ENCODE data around the gene SGSM1.

DNA sequence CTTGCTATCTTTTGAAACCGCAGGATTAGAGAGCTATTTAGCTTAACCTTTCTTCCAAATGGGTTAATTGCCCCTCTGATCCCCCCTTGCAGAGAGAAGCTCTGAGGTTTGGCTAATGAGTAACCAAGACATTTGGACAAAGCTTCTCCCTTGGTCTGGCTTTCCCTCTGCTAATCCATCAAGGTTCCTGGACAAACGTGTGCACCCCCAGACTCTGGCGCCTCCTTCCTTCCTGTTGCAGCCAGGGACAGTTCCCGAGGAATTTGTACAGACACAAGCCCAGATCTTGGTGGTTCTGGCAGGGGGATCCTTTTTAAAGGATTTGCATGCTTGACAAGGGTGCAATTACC, 148.1 kb downstream of the SGSM1 start:
- TF ChIP-seq RAD21 (IDR thresholded peaks at IDR 0.05; ENCODE audit: low read length) = no peak
- TF ChIP-seq, protein P1, sequence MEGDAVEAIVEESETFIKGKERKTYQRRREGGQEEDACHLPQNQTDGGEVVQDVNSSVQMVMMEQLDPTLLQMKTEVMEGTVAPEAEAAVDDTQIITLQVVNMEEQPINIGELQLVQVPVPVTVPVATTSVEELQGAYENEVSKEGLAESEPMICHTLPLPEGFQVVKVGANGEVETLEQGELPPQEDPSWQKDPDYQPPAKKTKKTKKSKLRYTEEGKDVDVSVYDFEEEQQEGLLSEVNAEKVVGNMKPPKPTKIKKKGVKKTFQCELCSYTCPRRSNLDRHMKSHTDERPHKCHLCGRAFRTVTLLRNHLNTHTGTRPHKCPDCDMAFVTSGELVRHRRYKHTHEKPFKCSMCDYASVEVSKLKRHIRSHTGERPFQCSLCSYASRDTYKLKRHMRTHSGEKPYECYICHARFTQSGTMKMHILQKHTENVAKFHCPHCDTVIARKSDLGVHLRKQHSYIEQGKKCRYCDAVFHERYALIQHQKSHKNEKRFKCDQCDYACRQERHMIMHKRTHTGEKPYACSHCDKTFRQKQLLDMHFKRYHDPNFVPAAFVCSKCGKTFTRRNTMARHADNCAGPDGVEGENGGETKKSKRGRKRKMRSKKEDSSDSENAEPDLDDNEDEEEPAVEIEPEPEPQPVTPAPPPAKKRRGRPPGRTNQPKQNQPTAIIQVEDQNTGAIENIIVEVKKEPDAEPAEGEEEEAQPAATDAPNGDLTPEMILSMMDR (conservative IDR thresholded peaks at IDR 0.05; ENCODE audit: low read depth, low read length) = no peak
- TF ChIP-seq NFE2L2 (IDR thresholded peaks at IDR 0.05; ENCODE audit: low read depth, low read length) = no peak
- no peak for TF ChIP-seq SMC3 (IDR thresholded peaks at IDR 0.05; ENCODE audit: low read depth, low read length)
- no peak for TF ChIP-seq ELK1 (IDR thresholded peaks at IDR 0.05; ENCODE audit: borderline replicate concordance, low read depth, low read length)
- TF ChIP-seq CEBPB (IDR thresholded peaks at IDR 0.05; ENCODE audit: low read depth, low read length) = no peak
- TF ChIP-seq RCOR1 (IDR thresholded peaks at IDR 0.05; ENCODE audit: insufficient replicate concordance, low read length) = no peak
- TF ChIP-seq POLR2A (IDR thresholded peaks at IDR 0.05; ENCODE audit: low read depth, low read length) = no peak
- TF ChIP-seq MXI1 (IDR thresholded peaks at IDR 0.05; ENCODE audit: borderline replicate concordance, low read depth, low read length) = no peak
- TF ChIP-seq BHLHE40 (IDR thresholded peaks at IDR 0.05; ENCODE audit: low read depth, low read length) = no peak

All from IMR-90 (cell line).